Fibroblast of skin of scalp (primary cell): Measurements from ENCODE around the gene DENND6B. TPM values are rescaled to one million over a fixed set of nuclear protein-coding genes. Genes with fewer than 3 reads are reported as not detected.
"Not testable (repeated sequence)": the region's sequence is repeated elsewhere in the genome, so short reads cannot be mapped to it uniquely, and the experiment has no call there.

Experiments
- DNase-seq: peaks from one replicate; pipeline ENCODE4 v3.0.0-alpha.2; 2013
- polyA plus RNA-seq, 2 experiments: library from polyadenylated mRNA; unstranded; fragments of 120-200 nt; gene quantifications; one replicate each; pipeline ENCODE4 v1.2.1, GENCODE V29; 2013; ENCODE audit not compliant: insufficient read length in 2 of 2

Gene DENND6B, protein sequence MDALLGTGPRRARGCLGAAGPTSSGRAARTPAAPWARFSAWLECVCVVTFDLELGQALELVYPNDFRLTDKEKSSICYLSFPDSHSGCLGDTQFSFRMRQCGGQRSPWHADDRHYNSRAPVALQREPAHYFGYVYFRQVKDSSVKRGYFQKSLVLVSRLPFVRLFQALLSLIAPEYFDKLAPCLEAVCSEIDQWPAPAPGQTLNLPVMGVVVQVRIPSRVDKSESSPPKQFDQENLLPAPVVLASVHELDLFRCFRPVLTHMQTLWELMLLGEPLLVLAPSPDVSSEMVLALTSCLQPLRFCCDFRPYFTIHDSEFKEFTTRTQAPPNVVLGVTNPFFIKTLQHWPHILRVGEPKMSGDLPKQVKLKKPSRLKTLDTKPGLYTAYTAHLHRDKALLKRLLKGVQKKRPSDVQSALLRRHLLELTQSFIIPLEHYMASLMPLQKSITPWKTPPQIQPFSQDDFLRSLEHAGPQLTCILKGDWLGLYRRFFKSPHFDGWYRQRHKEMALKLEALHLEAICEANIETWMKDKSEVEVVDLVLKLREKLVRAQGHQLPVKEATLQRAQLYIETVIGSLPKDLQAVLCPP
- polyA plus RNA-seq (2013, experiment 1 of 2; ENCODE audit: insufficient read length) = 4.0 TPM
- polyA plus RNA-seq (2013, experiment 2 of 2; ENCODE audit: insufficient read length) = 4.2 TPM

DNA sequence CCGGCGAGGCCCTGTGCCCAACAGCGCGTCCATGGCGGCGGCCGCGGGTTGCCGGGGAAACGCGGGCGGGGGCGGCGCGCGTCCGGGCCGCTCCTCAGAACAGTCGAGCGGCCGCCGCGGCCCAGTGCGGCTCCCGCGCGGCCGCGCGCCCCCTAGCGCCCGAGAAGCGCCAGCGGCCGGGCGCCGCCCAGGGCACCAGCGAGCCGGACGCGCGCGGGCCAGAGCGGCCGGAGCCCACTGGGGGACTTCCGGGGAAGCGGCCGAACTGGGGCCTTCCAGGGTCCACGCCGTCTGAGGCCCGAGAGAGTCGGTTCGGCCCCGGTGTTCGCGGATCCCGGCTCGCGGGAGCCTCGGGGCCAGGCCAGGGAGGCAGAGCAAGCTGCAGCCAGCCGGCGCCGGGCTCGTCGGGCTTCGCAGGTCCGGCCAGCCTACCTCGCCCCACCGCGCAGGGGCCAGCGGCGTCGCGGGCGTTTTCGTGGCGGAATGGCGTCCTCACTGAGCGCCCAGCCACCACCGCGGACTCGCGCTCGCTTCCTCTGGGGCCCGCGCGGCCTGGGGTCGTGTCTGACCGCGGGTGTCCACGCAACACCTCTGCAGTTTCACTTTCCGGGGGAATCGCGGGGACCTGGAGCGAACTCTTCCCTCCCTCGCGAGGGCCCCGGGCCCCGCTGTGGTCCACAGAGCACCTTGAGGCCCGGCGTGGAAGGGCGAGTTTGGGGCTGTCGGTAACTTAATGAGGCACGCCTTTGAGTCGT, at the start of gene DENND6B:
DENND6B (minus strand) TSS at position 57 of the 755 bp plus-strand sequence; CDS start at position 33, 24 bp downstream.
- peak; percentile 85 for DNase-seq

DNA sequence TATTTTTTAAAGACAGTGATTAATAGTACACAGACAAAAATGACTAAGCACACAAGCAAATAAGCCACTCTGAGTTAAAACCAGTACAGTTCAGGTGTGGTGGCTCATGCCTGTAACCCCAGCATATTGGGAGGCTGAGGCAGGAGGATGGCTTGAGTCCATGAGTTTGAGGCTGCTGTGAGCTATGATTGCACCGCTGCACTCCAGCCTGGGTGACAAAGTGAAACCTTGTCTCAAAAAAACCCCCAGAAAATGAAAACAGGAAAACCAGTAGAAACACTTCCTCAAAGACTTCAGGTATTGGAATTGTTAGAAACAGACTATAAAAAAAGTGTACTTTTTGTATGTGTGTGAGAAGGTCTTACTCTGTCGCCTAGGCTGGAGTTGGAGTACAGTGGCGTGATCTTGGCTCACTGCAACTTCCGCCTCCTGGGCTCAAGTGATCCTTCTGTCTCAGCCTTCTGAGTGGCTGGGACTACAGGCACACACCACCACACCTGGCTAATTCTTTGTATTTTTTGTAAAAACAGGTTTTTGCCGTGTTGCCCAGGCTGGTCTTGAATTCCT, 49.4 kb upstream of the DENND6B start:
- DNase-seq = no peak

DNA sequence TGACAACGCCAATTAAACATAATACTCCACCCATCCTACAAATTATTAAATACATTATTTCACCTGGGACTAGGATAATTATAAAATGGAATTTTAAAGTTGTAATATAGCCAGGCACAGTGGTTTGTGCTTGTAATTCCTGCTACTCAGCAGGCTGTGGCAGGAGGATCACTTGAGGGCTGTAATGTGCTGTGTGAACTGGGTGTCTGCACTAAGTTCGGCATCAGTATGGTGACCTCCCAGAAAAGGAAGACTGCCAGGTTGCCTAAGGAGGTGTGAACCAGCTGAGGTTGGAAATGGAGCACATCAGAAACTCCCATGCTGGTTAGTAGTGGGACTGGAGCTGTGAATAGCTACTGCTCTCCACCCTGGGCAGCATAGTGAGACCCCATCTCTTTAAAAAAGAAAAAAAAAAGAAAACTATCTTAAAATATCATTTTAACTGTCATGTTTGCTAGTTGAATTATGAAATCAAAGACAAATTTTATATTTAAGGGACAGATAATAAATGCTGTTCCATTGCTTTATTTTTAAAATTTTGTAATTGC, 44.4 kb upstream of the DENND6B start:
- no peak for DNase-seq

DNA sequence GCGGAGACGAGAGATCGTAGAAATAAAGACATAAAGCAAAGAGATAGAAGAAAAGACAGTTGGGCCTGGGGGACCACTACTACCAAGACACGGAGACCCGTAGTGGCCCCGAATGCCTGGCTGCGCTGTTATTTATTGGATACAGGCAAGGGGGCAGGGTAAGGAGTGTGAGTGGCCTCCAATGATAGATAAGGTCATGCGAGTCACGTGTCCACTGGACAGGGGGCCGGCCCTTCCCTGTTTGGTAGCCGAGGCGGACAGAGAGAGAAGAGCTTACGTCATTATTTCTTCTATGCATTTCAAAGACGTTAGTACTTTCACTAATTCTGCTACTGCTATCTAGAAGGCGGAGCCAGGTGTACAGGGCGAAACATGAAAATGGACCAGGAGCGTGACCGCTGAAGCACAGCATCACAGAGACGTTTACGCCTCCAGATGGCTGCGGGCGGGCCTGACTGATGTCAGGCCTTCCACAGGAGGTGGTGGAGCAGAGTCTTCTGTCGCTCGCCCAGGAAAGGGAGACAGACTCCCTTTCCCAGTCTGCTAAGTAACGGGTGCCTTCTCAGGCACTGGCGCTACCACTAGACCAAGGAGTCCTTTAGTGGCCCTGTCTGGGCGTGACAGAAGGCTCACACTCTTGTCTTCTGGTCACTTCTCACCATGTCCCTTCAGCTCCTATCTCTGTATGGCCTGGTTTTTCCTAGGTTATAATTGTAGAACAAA, 41.1 kb upstream of the DENND6B start:
- no peak for DNase-seq

DNA sequence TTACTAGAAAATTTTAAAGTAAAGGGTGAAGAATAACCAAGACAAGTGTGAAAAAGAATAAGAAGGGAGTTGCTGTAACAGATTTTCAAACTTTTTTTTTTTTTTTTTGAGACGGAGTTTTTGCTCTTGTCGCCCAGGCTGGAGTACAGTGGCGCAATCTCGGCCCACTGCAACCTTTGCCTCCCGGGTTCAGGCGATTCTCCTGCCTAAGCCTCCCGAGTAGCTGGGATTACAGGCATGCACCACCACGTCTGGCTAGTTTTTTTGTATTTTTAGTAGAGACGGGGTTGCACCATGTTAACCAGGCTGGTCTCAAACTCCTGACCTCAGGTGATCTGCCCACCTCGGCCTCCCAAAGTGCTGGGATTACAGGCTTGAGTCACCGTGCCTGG, 37.0 kb upstream of the DENND6B start:
- not testable (repeated sequence) for DNase-seq

DNA sequence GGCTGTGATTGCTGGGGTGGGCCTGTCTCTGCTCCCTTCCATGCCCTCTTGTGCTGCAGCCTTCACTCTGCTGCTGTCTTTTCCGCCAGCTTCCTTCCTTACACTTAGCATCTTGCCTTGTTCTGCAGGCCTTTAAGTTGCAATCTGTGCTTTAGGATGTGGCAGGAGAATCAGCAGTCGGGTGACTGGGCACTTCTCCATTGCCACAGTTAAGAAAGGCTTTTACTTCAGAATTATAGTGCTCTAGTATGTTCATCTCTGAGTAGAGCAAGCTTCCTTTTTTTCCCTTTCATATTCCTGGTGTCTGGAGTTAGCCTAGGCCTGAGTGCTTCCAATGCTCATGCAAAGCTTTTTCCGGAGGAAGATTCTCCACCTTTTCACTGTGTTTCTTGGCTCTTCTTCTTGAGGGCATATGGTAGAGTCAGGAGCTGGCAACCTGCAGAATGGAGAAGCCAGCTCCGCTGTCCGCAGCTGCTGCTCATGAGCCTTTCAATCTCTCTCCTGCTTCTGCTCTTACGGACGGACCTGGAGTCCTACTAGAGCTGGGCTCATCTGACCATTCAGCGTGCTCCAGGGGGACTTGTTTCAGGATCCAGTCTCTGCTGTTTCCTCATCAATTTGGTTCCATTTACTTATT, 36.5 kb upstream of the DENND6B start:
- DNase-seq = no peak

DNA sequence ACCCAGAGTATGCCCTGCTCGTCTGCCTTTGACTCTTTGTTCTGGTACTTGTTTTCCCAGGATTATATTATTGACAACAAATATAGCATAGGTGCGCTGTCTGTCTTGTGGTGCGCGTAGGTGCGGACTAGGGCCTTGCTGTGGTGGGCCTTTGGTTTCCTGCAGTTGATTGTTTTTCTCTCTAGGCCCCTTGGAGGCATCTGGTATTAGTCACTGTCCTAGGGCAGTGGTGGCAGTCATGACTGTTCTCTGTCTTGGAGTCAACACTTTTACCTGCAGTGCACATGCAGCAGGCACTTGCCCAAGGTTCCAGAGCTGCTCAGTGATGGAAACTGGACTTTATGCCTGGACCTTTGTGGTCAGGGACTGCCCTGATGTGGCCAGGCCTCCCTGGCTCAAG, 34.9 kb upstream of the DENND6B start:
- DNase-seq = no peak

DNA sequence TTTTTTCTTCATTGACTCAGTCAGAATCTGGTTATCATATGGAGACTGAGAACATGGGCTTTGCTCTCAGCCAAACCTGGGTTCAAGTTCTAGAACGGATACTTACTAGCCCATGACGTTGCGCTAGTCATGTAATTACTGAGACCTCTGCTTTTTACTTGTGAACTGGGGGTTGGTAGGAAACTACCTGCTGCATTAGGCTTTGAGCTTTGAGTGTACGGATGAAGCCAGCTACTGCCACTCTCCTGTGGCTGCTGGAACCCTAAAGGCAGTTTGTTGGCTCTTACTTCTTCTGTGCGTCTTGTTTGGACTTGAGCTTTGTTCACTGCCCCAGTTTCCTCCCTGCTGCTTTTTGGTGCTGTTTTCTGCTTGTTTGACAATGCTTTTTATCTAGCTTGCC, 34.4 kb upstream of the DENND6B start:
- no peak for DNase-seq

DNA sequence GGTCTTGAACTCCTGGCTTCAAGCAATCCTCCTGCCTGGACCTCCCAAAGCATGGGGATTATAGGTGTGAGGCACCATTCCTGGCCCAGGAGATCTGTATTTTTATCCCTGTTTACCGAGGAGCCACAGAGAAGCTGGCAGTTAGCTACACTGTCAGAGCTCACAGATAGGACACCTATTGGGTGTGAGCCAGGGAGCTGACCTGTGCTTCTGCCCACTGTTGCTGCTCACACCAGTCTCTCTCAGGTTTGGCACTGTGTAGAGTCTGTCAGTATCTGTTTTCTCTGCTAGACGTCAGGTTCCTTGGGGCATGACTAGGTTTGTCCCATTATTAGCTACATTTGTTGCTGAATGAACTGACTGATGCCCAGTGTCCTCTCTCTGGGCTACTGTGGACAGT, 33.8 kb upstream of the DENND6B start:
- no peak for DNase-seq

DNA sequence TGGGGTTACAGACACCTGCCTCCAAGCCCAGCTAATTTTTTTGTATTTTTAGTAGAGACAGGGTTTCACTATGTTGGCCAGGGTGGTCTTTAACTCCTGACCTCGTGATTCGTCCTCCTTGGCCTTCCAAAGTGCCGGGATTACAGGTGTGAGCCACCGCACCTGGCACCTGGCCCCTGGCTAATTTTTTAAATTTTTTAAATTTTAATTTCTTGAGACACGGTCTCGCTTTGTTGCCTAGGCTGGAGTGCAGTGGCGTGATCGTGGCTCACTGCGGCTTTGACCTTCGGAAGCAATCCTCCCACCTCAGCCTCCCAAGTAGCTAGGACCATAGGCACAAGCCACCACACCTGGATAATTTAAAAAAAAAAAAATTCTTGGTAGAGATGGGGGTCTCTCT, 30.9 kb upstream of the DENND6B start:
- DNase-seq = no peak

DNA sequence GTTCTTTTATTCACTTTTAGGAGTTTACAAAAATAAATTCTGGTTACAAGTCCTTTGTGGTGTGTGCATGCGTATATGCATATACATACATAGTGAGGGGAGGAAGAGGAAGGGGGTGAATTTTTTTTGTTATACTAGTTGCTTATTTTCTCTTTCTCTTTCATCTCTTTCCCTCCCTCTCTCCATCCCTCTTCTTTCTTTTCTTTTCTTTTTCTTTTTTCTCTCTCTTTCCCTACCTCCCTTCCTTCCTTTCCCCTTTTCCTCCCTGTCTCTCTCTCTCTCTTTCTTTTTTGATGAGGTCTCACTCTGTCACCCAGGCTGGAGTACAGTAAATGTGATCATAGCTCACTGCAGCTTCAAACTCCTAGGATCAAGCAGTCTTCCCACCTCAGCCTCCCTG, 30.4 kb upstream of the DENND6B start:
- DNase-seq = no peak

DNA sequence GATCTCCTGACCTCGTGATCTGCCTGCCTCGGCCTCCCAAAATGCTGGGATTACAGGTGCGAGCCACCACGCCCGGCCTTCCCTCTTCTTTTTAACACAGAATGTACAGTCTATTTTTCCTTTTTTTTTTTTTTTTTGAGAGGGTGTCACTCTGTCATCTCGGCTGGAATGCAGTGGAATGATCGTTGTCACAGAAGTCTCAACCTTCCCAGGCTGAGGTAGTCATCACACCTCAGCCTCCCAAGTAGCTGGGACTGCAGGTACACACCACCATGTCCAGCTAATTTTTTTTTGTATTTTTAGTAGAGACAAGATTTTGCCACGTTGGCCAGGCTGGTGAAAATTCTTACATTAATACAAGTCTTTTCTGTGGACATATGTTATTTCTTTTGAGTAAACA, 29.4 kb upstream of the DENND6B start:
- DNase-seq = no peak

DNA sequence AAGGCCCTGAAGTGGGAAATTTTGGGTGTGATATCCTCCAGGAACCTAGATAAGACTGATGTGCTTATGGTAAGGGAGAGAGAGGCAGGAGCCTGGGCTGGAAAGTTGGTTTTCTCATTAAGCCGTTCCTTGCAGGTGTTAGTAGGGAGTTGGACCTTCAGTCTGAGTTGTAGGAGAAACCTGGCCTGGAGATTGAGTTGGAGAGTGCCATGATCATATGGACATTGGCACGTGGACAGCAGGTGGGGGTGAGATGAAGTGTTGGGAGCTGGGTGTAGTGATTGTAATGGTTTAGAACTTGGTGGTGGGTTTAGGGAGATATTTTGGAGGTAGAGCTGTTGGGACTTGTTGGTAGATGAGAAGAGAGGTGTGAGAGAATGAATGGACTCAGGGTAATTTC, 21.2 kb upstream of the DENND6B start:
- no peak for DNase-seq

DNA sequence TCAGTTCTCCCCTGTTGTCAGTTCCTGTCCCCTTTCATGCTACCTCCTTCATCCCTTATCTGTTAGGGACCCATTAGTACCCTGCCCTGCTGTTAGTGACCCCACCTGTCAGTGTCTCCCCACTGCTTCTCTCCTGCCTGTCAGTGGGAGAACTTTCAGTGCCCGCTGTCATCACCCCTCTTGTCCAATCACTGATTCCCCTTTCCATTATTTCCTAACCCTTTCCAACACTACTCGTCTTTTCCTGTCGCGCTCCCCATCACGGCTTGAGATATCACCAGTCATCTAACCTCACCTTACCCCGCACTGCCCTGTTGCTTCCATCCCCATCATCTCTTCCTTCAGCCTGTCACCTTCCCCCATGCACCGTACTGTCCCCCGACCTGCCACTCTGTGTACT, 20.3 kb upstream of the DENND6B start:
- DNase-seq = no peak

DNA sequence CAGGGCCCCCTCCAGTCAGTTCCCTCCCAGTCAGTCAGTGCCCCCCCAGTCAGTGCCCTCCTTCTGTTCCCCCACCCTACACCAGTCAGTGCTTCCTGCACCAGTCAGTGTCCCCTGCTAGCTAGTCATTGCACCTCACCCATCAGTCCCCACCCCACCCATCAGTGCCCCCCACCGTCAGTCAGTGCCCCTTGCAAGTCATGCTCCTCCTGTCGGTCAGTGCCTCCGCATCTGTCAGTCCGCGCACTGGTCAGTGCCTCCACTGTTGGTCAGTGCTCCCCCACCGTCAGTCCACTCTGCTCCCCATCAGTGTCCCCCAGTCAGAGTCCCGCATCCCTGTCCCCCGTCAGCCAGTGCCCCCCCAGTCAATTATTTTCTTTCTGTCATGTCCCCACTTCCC, 19.7 kb upstream of the DENND6B start:
- no peak for DNase-seq

DNA sequence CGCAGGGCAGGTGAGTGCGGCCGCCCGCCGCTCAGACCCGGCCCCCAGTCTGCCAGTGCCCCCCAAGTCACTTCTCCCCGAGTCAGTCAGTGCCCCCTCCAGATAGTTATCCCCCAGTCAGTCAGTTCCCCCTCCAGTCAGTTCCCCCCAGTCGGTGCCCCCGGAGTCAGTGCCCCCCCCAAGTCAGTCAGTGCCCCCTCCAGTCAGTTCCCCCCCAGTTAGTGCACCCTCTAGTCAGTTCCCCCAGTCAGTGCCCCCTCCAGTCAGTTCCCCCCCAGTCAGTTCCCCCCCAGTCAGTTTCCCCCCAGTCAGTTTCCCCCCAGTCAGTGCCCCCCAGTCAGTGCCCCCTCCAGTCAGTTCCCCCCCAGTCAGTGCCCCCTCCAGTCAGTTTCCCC, 16.7 kb upstream of the DENND6B start:
- no peak for DNase-seq

DNA sequence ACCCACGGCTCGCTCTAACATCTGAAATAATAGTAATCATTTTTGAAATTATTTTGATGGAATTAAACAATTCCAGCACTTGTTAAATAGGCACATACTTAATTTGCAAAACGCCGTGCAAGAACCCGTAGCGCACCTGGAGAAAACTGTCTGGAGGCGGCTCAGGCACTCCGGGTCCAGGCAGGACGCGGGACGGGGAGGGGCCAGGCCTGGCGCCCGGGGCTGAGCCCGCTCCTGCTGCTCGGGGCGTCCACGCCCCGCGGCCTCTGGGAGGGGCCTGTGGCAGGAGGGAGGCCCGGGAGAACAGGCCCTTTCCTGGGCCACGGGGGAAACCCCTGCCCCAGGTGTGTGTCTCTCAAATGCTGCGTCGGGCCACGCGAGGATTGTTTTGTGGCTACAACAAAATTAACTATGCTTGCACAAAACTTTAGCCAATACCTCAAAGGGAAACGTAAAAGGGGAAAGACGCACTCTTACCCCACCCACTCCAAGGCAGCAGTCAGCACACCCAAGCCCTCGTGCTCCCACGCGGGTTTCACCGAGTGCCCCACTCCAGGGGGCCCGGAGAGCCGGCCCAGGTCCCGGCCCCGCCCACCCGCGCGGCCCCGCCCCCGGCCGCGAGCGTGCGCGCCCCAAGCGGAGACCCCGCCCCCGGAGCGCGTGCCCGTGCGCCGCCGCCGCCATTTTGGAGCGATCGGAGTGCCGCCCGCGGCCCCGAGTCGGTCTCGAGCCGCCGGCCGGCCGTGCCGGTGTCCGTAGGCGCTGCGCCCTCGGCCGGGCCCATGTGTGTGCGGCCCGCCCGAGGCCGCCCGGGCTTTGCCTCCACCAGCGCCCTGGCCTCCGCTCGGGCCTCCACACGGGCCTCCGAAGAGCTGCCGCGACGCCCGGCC, 16.1 kb upstream of the DENND6B start, which contains the start of gene PPP6R2:
PPP6R2 (plus strand) TSS at position 677 of the 890 bp plus-strand sequence. CDS start 50,582 bp downstream, outside the sequence.
- DNase-seq = peak; percentile 79

DNA sequence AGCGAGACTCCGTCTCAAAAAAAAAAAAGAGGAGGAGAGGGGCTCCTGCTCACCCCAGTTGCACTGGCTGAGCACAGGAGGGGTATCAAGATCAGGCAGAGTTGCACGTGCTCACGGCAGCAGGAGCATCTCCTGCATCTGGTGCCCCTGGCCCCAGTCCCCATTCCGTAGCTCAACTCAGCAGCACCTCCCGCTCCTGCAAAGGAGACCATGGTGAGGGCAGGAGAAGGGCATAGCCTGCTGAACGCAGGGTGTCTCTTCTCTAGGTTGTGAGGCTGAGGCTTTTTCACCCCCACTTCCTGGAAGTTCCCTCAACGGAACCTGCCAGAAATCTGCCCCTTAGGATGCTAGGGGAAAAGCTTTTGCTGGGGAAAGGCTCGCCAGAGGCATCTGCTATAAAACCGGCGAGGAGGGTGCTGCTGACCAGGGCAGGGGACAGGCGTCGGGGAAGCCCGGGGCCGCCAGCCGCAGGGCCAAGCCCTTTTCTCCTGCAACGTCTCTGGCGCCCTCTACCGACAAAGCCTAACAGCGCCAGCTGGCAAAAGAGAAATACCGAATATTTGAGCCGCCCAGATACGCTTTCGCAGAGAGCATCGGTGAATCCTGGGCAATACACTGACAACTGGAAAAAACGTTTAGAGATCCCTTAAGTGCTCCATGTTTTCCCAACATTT, 15.3 kb upstream of the DENND6B start:
- peak; percentile 85 for DNase-seq
